H1 (cell line): ENCODE data around the gene ASS1. TPM values are rescaled to one million over a fixed set of nuclear protein-coding genes. Genes with fewer than 3 reads are reported as not detected.

Experiments
- CTCF ChIA-PET: fragments of 300-600 bp; sonication (Branson Sonifier 250); formaldehyde crosslinking; loops from one replicate; lab custom pipeline; 2021; ENCODE audit not compliant: partially characterized antibody; lab: Charles Lee
- POLR2A ChIA-PET: fragments of 300-600 bp; sonication (Branson Sonifier 250); formaldehyde crosslinking; loops from one replicate; lab custom pipeline; 2021; ENCODE audit warnings: inconsistent platforms; ENCODE audit not compliant: partially characterized antibody; lab: Charles Lee
- DNase-seq, 2 experiments: peaks; one replicate each; pipeline versions ENCODE4 v3.0.0 to v3.0.0-alpha.2; 2010 to 2022; ENCODE audit warnings: low spot score in 2 of 2, low read depth in 1 of 2, mixed read lengths in 1 of 2
- FAIRE-seq: peaks from 2 replicates; lab custom pipeline; 2011; peaks lifted over from hg19 to GRCh38; lab: Jason Lieb, UNC
- H2AFZ ChIP-seq: 2 replicates; pipeline ENCODE4 v1.8.1; 2012; ENCODE audit warnings: low read length, inconsistent platforms
- H2AK5ac ChIP-seq: 2 replicates; pipeline ENCODE4 v1.6.1; 2013; ENCODE audit warnings: low read depth, low read length
- H2BK120ac ChIP-seq: replicated peaks from 2 replicates; pipeline ENCODE3; 2013; ENCODE audit warnings: low read depth, low read length, inconsistent platforms
- H2BK12ac ChIP-seq: 2 replicates; pipeline ENCODE4 v1.6.1; 2013; ENCODE audit warnings: low read depth, low read length
- H2BK15ac ChIP-seq: 2 replicates; pipeline ENCODE4 v1.6.1; 2013; ENCODE audit warnings: low read length
- H2BK20ac ChIP-seq: 2 replicates; pipeline ENCODE4 v1.6.1; 2013; ENCODE audit warnings: low read length
- H2BK5ac ChIP-seq: 2 replicates; pipeline ENCODE4 v1.6.1; 2013; ENCODE audit warnings: low read depth, low read length
- H3K14ac ChIP-seq: 2 replicates; pipeline ENCODE4 v1.6.1; 2013; ENCODE audit warnings: inconsistent platforms; ENCODE audit not compliant: insufficient read length
- H3K18ac ChIP-seq: 2 replicates; pipeline ENCODE4 v1.6.1; 2013; ENCODE audit warnings: low read length; ENCODE audit errors: extremely low read depth
- H3K23ac ChIP-seq: 2 replicates; pipeline ENCODE4 v1.6.1; 2013; ENCODE audit warnings: inconsistent platforms; ENCODE audit not compliant: insufficient read length
- H3K23me2 ChIP-seq: 2 replicates; pipeline ENCODE4 v1.6.1; 2013; ENCODE audit warnings: low read depth, low read length
- H3K27ac ChIP-seq: 2 replicates; pipeline ENCODE4 v1.6.1; 2011; ENCODE audit warnings: low read depth, low read length, inconsistent platforms
- H3K27me3 ChIP-seq, 4 experiments: replicated peaks in 1 of 4; 1 replicate in 1 of 4; 2 replicates in 3 of 4; pipeline versions ENCODE4 v1.6.1 to v1.8.1; 2011 to 2013; ENCODE audit warnings: low read length in 3 of 4, mild to moderate bottlenecking in 3 of 4, inconsistent platforms in 2 of 4, mixed read lengths in 2 of 4, moderate library complexity in 1 of 4; ENCODE audit not compliant: control insufficient read depth in 3 of 4, insufficient read depth in 3 of 4; ENCODE audit errors: extremely low read depth in 1 of 4
- H3K36me3 ChIP-seq, 4 experiments: 2 replicates each; pipeline versions ENCODE4 v1.6.1 to v1.8.1; 2011 to 2013; ENCODE audit warnings: mild to moderate bottlenecking in 4 of 4, low read length in 3 of 4, moderate library complexity in 2 of 4, control low read depth in 1 of 4, inconsistent platforms in 1 of 4; ENCODE audit not compliant: insufficient read depth in 4 of 4, control insufficient read depth in 2 of 4
- H3K4ac ChIP-seq: replicated peaks from 2 replicates; pipeline ENCODE3; 2013; ENCODE audit warnings: low read length, low read depth, mixed read lengths, inconsistent platforms; ENCODE audit not compliant: insufficient read length
- H3K4me1 ChIP-seq, 4 experiments: replicated peaks in 1 of 4; 1 replicate in 1 of 4; 2 replicates in 3 of 4; pipeline versions ENCODE4 v1.6.1 to v1.8.1; 2011 to 2013; ENCODE audit warnings: low read length in 3 of 4, inconsistent platforms in 2 of 4, mixed read lengths in 1 of 4; ENCODE audit not compliant: insufficient read depth in 4 of 4, control insufficient read depth in 3 of 4
- H3K4me2 ChIP-seq, 2 experiments: 2 replicates each; pipeline versions ENCODE4 v1.6.1 to v1.8.1; 2011 to 2013; ENCODE audit warnings: low read depth in 2 of 2, low read length in 2 of 2, control low read depth in 1 of 2, inconsistent platforms in 1 of 2, mild to moderate bottlenecking in 1 of 2; ENCODE audit not compliant: insufficient read depth in 1 of 2
- H3K4me3 ChIP-seq, 4 experiments: fragments of 200-600, 300-600 bp in 1 of 4; sonication (generic), shearing (Covaris generic), sonication (Bioruptor Twin) in 1 of 4; 2 replicates each; pipeline versions ENCODE4 v1.5.1 to v1.8.1; 2011 to 2016; ENCODE audit warnings: low read length in 4 of 4, low read depth in 3 of 4, control low read depth in 2 of 4, inconsistent platforms in 2 of 4, mild to moderate bottlenecking in 2 of 4, mixed read lengths in 1 of 4, moderate library complexity in 1 of 4; ENCODE audit not compliant: insufficient read depth in 2 of 4; ENCODE audit errors: extremely low read depth in 1 of 4
- H3K56ac ChIP-seq: replicated peaks from 2 replicates; pipeline ENCODE3; 2013; ENCODE audit warnings: low read depth, mild to moderate bottlenecking, mixed read lengths, low read length, inconsistent platforms; ENCODE audit not compliant: insufficient read length
- H3K79me1 ChIP-seq: 2 replicates; pipeline ENCODE4 v1.6.1; 2013; ENCODE audit warnings: low read depth, low read length, control low read depth
- H3K79me2 ChIP-seq, 2 experiments: 2 replicates each; pipeline versions ENCODE4 v1.6.1 to v1.8.1; 2012 to 2013; ENCODE audit warnings: low read length in 2 of 2, mild to moderate bottlenecking in 2 of 2, inconsistent platforms in 1 of 2; ENCODE audit not compliant: insufficient read depth in 2 of 2, control insufficient read depth in 1 of 2
- H3K9ac ChIP-seq, 4 experiments: replicated peaks in 1 of 4; 1 replicate in 1 of 4; 2 replicates in 3 of 4; pipeline versions ENCODE4 v1.6.1 to v1.8.1; 2011 to 2013; ENCODE audit warnings: low read depth in 3 of 4, low read length in 3 of 4, control low read depth in 2 of 4, mild to moderate bottlenecking in 2 of 4, moderate library complexity in 2 of 4, inconsistent platforms in 1 of 4; ENCODE audit errors: extremely low read depth in 1 of 4
- H3K9me3 ChIP-seq, 2 experiments: 2 replicates each; pipeline versions ENCODE4 v1.6.1 to v1.8.1; 2012 to 2013; ENCODE audit warnings: mild to moderate bottlenecking in 2 of 2, moderate library complexity in 2 of 2, control low read depth in 1 of 2, inconsistent platforms in 1 of 2, low read depth in 1 of 2, low read length in 1 of 2, mixed read lengths in 1 of 2; ENCODE audit not compliant: insufficient read depth in 2 of 2
- H4K20me1 ChIP-seq, 2 experiments: replicated peaks in 1 of 2; 2 replicates each; pipeline versions ENCODE3 to v1.8.1; 2011 to 2013; ENCODE audit warnings: inconsistent platforms in 2 of 2, low read length in 2 of 2, mild to moderate bottlenecking in 1 of 2; ENCODE audit not compliant: insufficient read depth in 2 of 2, control insufficient read depth in 1 of 2
- H4K5ac ChIP-seq: 2 replicates; pipeline ENCODE4 v1.6.1; 2013; ENCODE audit warnings: low read length, low read depth, mixed read lengths, inconsistent platforms; ENCODE audit not compliant: insufficient read length
- H4K8ac ChIP-seq: 2 replicates; pipeline ENCODE4 v1.8.0; 2013; ENCODE audit warnings: mild to moderate bottlenecking, moderate library complexity, low read length, inconsistent platforms; ENCODE audit not compliant: insufficient read depth; ENCODE audit errors: extremely low read depth
- H4K91ac ChIP-seq: replicated peaks from 2 replicates; pipeline ENCODE3; 2013; ENCODE audit warnings: low read length, mixed read lengths, inconsistent platforms; ENCODE audit not compliant: insufficient read length
- ASH2L ChIP-seq: fragments of 200-600, 300-600 bp; sonication (generic); IDR thresholded peaks from one replicate; pipeline ENCODE4 v1.7.1; 2017; ENCODE audit warnings: low read length
- HDAC6 ChIP-seq: IDR thresholded peaks from one replicate; pipeline ENCODE4 v1.7.1; 2012; ENCODE audit warnings: low read depth, mild to moderate bottlenecking, inconsistent platforms, low read length, moderate library complexity
- JUN ChIP-seq: IDR thresholded peaks from 2 replicates; pipeline ENCODE4 v1.6.1; 2011; ENCODE audit warnings: low read depth, mild to moderate bottlenecking, improper control_type of control experiment, low read length
- KDM1A ChIP-seq: fragments of 200-600, 300-600 bp; sonication (generic); IDR thresholded peaks from 2 replicates; pipeline ENCODE4 v1.7.1; 2016; ENCODE audit warnings: mild to moderate bottlenecking, low read length, borderline replicate concordance
- KDM5A ChIP-seq: fragments of 200-600 bp; IDR thresholded peaks from 2 replicates; pipeline ENCODE4 v1.7.1; 2012; ENCODE audit warnings: mild to moderate bottlenecking, low read length, inconsistent platforms, mixed read lengths
- SIN3A ChIP-seq, 2 experiments: IDR thresholded peaks in 1 of 2; conservative IDR thresholded peaks in 1 of 2; 2 replicates each; pipeline ENCODE4 v1.6.1; 2011 to 2012; ENCODE audit warnings: low read length in 2 of 2, improper control_type of control experiment in 1 of 2, low read depth in 1 of 2, mild to moderate bottlenecking in 1 of 2
- ZNF274 ChIP-seq: IDR thresholded peaks from 2 replicates; pipeline ENCODE4 v1.7.0; 2012; ENCODE audit warnings: low read length, borderline replicate concordance; ENCODE audit errors: extremely low read depth
- WGBS, 2 experiments: shearing (Covaris generic) in 1 of 2; methylation state at CpG; one replicate each; pipeline versions ENCODE4 v1.1.6 to v1.1.7; 2013 to 2015; ENCODE audit warnings: low lambda C conversion rate in 2 of 2, mixed read lengths in 2 of 2, inconsistent platforms in 1 of 2, low coverage in 1 of 2, missing lambda C conversion rate in 1 of 2; ENCODE audit not compliant: insufficient replicate concordance in 2 of 2, insufficient coverage in 1 of 2, insufficient read length in 1 of 2; ENCODE audit errors: extremely low coverage in 1 of 2, missing lambda C conversion rate in 1 of 2; 5-methylcytosine and 5-hydroxymethylcytosine counted together
- polyA plus RNA-seq, 7 experiments: library from polyadenylated mRNA; depleted of rRNA in 3 of 7; stranded (reverse) in 5 of 7; unstranded in 2 of 7; fragments of >200 nt in 5 of 7; fragments of 200-250 nt in 2 of 7; gene quantifications; 1 replicate in 5 of 7; 2 replicates in 1 of 7; 4 replicates in 1 of 7; pipeline versions ENCODE4 v1.2.1 to v1.2.3, GENCODE V29; 2011 to 2013; ENCODE audit warnings: missing spikeins in 2 of 7, mixed read lengths in 2 of 7
- total RNA-seq: library from RNA; stranded (reverse); fragmentation: NEBNext Ultra II Directional; extraction: Animal tissue kit (Norgen Biotek cat#: 25700); gene quantifications from 2 replicates; pipeline ENCODE4 v1.2.1, GENCODE V29; 2021

Gene ASS1
- total and polyA plus RNA-seq, 2 of the 8 experiments (the other 6 are each of a cell fraction or from before 2014, with no cell fraction given), result 108 to 296 TPM

- Histone ChIP-seq H3K4me2 (no peak overlapping the region), H3K27ac (no peak overlapping the region), H3K23me2 (0 out of 2 replicates have a peak, but pooled peaks cover 3% of the 10 kb centered on the region), H4K5ac (no peak overlapping the region), H4K8ac (no peak overlapping the region), H3K4me3 (no peak overlapping the region), H2BK120ac (no peak overlapping the region), H3K4me1 (peaks cover 0 to 14% (median 9%) of the 10 kb centered on the region in 4 experiments; a peak in 6 of 7 replicates), H2BK12ac (no peak overlapping the region), H3K79me2 (no peaks in the 10 kb centered on the region), H2BK5ac (no peak overlapping the region), H3K56ac (no peak overlapping the region), H2BK20ac (no peak overlapping the region), H3K27me3 (peaks cover 0 to 10% (median 6%) of the 10 kb centered on the region in 4 experiments; a peak in 3 of 7 replicates), H2AFZ (no peak overlapping the region), H2AK5ac (no peak overlapping the region), H3K23ac (no peak overlapping the region), H3K9ac (no peak overlapping the region), H2BK15ac (no peak overlapping the region), H3K18ac (no peak overlapping the region), H3K4ac (no peak overlapping the region), H3K36me3 (no peaks in the 10 kb centered on the region), H4K91ac (no peak overlapping the region), H3K79me1 (no peaks in the 10 kb centered on the region), H3K9me3 (no peaks in the 10 kb centered on the region), H3K14ac (no peak overlapping the region), H4K20me1 (no peaks in the 10 kb centered on the region)
- 95% methylated on average over 7 of the region's 8 CpGs; no CpG with 5 or more reads in 1 of the 2 experiments for WGBS, 2 experiments
- no peak for DNase-seq
- ChIA-PET POLR2A (interaction anchor here (1.4 kb wide), 1 partner anchor 29 kb away, joined by 5 read pairs; no protein-coding TSS in a partner anchor), CTCF (interaction anchor here (0.6 to 1.1 kb wide), 3 partner anchors 14 to 109 kb away, joined by 3 read pairs; no protein-coding TSS in a partner anchor)
- FAIRE-seq, result no peak
- TF ChIP-seq KDM1A (no peak), JUN (no peak), ASH2L (no peak), SIN3A (conservative IDR thresholded peaks at IDR 0.05 in 1 of 2, IDR thresholded peaks at IDR 0.05 in 1 of 2; ENCODE audit: low read depth in 1 of 2, low read length in 2 of 2) (no peak), KDM5A (no peak), ZNF274 (no peak), HDAC6 (no peak)
Measured at GRCh38 chr9:130531670-130532069, 86.9 kb downstream of the ASS1 start.
